Psoas muscle (tissue), 8 donors: Measurements from ENCODE around the gene GNAS-AS1. TPM values are rescaled to one million over a fixed set of nuclear protein-coding genes. Genes with fewer than 3 reads are reported as not detected.
A peak's percentile ranks its signal among the peaks of the same experiment; 100 is the strongest.

Source experiments
- ATAC-seq, 4 donors: fragments of 200-7000 bp; cut with Tn5 transposase; one replicate each; pipeline ENCODE4 v1.9.1; 2020; ENCODE audit warnings: moderate library complexity in 3 of 4, mild to moderate bottlenecking in 2 of 4
- DNase-seq, 2 donors: peaks; one replicate each; pipeline ENCODE4 v3.0.0-alpha.2; 2020
- H3K27ac ChIP-seq: fragments of 200-600 bp; one replicate; pipeline ENCODE4 v1.8.0; 2022
- H3K27me3 ChIP-seq, 3 donors: fragments of 200-600 bp in 1 of 3; one replicate each; pipeline versions ENCODE4 v1.6.1 to v1.8.0; 2013 to 2022; ENCODE audit warnings: low read length in 2 of 3, mild to moderate bottlenecking in 2 of 3, moderate library complexity in 1 of 3; ENCODE audit not compliant: insufficient read depth in 3 of 3
- H3K36me3 ChIP-seq, 2 donors: fragments of 200-600 bp in 1 of 2; one replicate each; pipeline versions ENCODE4 v1.6.1 to v1.8.0; 2013 to 2022; ENCODE audit warnings: low read depth in 1 of 2, mild to moderate bottlenecking in 1 of 2, moderate library complexity in 1 of 2; ENCODE audit not compliant: insufficient read depth in 1 of 2
- H3K4me1 ChIP-seq: fragments of 200-600 bp; one replicate; pipeline ENCODE4 v1.8.0; 2022
- H3K4me3 ChIP-seq: fragments of 200-600 bp; one replicate; pipeline ENCODE4 v1.8.0; 2022; ENCODE audit warnings: mild to moderate bottlenecking
- H3K9me3 ChIP-seq: fragments of 200-600 bp; one replicate; pipeline ENCODE4 v1.8.0; 2022
- WGBS, 3 donors: extraction: QIAGEN DNeasy Blood & Tissue Kit; methylation state at CpG; one replicate each; pipeline versions ENCODE4 v1.1.6 to v1.1.7; 2013; 5-methylcytosine and 5-hydroxymethylcytosine counted together
- intact Hi-C, 2 donors: fragments of 100-400 bp; cut with DNase I; formaldehyde crosslinking; loops; one replicate each; pipeline versions ENCODE4 v1.11.0 to v1.14.2; 2022
- polyA plus RNA-seq, 3 donors: library from polyadenylated mRNA; stranded (reverse); fragments of 200-250 nt; gene quantifications; one replicate each; pipeline ENCODE4 v1.2.3, GENCODE V29; 2013
- total RNA-seq, 4 donors: library from RNA; stranded (reverse); fragmentation: NEBNext Ultra II Directional in 2 of 4; extraction: Animal tissue kit (Norgen Biotek cat#: 25700) in 2 of 4; gene quantifications; one replicate each; pipeline versions ENCODE4 v1.2.1 to v1.2.4, GENCODE V29; 2021 to 2023
- TF ChIP-seq, protein P1 (sequence below): fragments of 200-600 bp; IDR thresholded peaks from one replicate; pipeline ENCODE4 v1.8.0; 2022; ENCODE audit warnings: antibody characterized with exemption
- donor health status: healthy with polysubstance abuse.
- donor health status: DM: no; HTN: no; CAD: no; lungs with moderate emphysema.
- donor health status: Bipolar disorder and iron deficiency.
- donor health status: healthy.
- donor health status: DM: yes; HTN: yes; CAD: no.
- donor health status: DM: no; HTN: no; CAD: no.
- donor health status: DM: no; HTN: no; CAD: no.
- donor health status: DM: yes; HTN: yes; CAD: no.

The GNAS-AS1 gene
- total and polyA plus RNA-seq, 7 donors, result 0.03 to 1.0 (median 0.40) TPM; not detected in 1

- 0 to 1% (median 0%) methylated on average over 1 to 96 of the region's 105 CpGs for WGBS, 3 donors
- Histone ChIP-seq H3K27me3 (no peaks in the 10 kb centered on the region), H3K36me3 (peaks cover 0 to under 1% of the 10 kb centered on the region in 2 donors), H3K27ac (peak overlapping the region; percentile 97), H3K4me1 (peaks cover 32% of the 10 kb centered on the region), H3K9me3 (no peaks in the 10 kb centered on the region), H3K4me3 (peak overlapping the region; percentile 84)
- peak; percentile 85 to 90 for DNase-seq
- intact Hi-C loops, result loop anchor here (5.0 kb wide), 2 partner anchors 91 to 151 kb away; partner anchors contain the start of genes NELFCD (in 1 of the 2) and PRELID3B (in 1 of the 2)
- ATAC-seq, result peak; percentile 56 to 65 (median 64)
- TF ChIP-seq, protein P1, sequence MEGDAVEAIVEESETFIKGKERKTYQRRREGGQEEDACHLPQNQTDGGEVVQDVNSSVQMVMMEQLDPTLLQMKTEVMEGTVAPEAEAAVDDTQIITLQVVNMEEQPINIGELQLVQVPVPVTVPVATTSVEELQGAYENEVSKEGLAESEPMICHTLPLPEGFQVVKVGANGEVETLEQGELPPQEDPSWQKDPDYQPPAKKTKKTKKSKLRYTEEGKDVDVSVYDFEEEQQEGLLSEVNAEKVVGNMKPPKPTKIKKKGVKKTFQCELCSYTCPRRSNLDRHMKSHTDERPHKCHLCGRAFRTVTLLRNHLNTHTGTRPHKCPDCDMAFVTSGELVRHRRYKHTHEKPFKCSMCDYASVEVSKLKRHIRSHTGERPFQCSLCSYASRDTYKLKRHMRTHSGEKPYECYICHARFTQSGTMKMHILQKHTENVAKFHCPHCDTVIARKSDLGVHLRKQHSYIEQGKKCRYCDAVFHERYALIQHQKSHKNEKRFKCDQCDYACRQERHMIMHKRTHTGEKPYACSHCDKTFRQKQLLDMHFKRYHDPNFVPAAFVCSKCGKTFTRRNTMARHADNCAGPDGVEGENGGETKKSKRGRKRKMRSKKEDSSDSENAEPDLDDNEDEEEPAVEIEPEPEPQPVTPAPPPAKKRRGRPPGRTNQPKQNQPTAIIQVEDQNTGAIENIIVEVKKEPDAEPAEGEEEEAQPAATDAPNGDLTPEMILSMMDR, result no peak
These were observed 40.5 kb upstream of the GNAS-AS1 start for GRCh38 chr20:58891086-58891717.

GRCh38 chr20:58890518-58891085 is 39.9 kb upstream of the GNAS-AS1 start:
- peak; percentile 85 to 88 for DNase-seq
- Histone ChIP-seq H3K27ac (peak overlapping the region; percentile 97), H3K9me3 (no peaks in the 10 kb centered on the region), H3K4me1 (peaks cover 26% of the 10 kb centered on the region), H3K4me3 (peak overlapping the region; percentile 84), H3K36me3 (no peaks in the 10 kb centered on the region), H3K27me3 (no peaks in the 10 kb centered on the region)
- TF ChIP-seq, protein P1, result no peak
- intact Hi-C loops, result loop anchor here (5.0 kb wide), 2 partner anchors 92 to 152 kb away; partner anchors contain the start of genes NELFCD (in 1 of the 2) and PRELID3B (in 1 of the 2)
- peak; percentile 49 to 58 (median 52) for ATAC-seq
- 1 to 5% (median 1%) methylated on average over 32 to 61 of the region's 64 CpGs for WGBS, 3 donors

DNA sequence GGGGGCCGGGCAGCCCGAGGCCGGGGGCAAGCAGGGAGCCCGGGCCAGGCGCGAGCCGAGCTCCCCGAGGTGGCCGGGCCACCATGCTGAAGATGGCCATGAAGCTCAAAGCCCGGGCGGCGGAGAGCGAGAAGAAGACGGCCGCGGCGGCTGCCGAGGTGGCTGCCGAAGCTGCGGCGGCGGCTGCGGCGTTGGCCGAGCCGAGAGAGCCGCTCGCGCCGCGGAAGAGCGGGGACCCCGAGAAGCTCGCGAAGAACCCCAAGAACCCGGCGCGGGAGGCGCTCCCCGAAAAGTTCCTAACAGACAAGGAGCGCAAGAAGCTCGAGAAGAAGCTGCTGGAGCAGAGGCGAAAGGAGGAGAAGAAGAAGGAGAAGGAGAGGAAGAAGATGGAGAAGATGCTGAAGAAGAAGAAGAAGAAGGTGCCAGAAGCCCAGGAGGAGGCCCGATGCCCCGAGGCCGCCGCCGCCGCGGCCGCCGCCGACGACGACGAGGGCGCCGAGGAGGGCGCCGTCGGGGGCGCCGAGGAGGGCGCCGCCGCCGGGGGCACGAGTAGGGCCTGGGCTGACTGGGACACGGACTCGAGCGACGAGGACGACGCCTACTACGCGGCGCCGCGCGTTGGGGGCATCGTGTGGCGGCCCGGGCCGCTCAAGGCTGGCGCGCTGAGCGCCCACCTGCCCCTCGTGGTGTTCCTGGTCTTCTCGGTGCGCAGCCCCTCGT is 39.3 kb upstream of the GNAS-AS1 start:
- ATAC-seq (peak in 2 of 4 donors; percentile 1 to 3), DNase-seq (no peak)
- TF ChIP-seq, protein P1, result no peak
- Histone ChIP-seq H3K27ac (peak overlapping the region; percentile 97), H3K4me1 (peaks cover 20% of the 10 kb centered on the region), H3K27me3 (no peaks in the 10 kb centered on the region), H3K9me3 (no peaks in the 10 kb centered on the region), H3K4me3 (peak overlapping the region; percentile 84), H3K36me3 (no peaks in the 10 kb centered on the region)
- WGBS, 3 donors, result 38 to 47% (median 40%) methylated on average over 80 to 91 of the region's 91 CpGs
- intact Hi-C loops, result loop anchor here (5.0 kb wide), 2 partner anchors 92 to 152 kb away; partner anchors contain the start of genes NELFCD (in 1 of the 2) and PRELID3B (in 1 of the 2)

DNA sequence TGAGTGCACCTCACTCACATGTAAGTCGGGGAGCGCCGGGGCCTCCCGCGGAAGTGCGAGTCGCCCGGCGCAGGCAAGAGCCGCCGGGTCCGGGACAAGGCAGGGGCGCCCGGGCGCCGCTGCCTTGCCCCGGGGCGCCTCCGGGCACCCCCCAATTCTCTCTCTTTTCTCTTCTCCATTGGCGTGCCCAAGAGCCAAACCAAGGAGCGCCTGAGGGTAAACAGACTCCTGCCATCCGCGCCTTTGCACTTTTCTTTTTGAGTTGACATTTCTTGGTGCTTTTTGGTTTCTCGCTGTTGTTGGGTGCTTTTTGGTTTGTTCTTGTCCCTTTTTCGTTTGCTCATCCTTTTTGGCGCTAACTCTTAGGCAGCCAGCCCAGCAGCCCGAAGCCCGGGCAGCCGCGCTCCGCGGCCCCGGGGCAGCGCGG is 38.6 kb upstream of the GNAS-AS1 start:
- 38 to 59% (median 41%) methylated on average over 27 to 35 of the region's 35 CpGs for WGBS, 3 donors
- Histone ChIP-seq H3K27me3 (no peaks in the 10 kb centered on the region), H3K27ac (peak overlapping the region; percentile 97), H3K36me3 (no peaks in the 10 kb centered on the region), H3K9me3 (no peaks in the 10 kb centered on the region), H3K4me3 (peak overlapping the region; percentile 84), H3K4me1 (peaks cover 14% of the 10 kb centered on the region)
- no peak for ATAC-seq
- intact Hi-C loops, result no loop called here
- no peak for DNase-seq
- TF ChIP-seq, protein P1, result no peak
